Right lung (tissue), 5 donors: Measurements from ENCODE around the gene RANBP3. TPM values are rescaled to one million over a fixed set of nuclear protein-coding genes. Genes with fewer than 3 reads are reported as not detected.

Experiments
- DNase-seq, 2 donors: peaks; one replicate each; pipeline ENCODE4 v3.0.0-alpha.2; 2013
- polyA plus RNA-seq, 5 donors: library from polyadenylated mRNA; unstranded; fragments of 120-200 nt; gene quantifications; one replicate each; pipeline versions ENCODE4 v1.2.1 to v1.2.3, GENCODE V29; 2013; ENCODE audit warnings: inconsistent platforms in 1 of 5, low replicate concordance in 1 of 5; ENCODE audit not compliant: insufficient read length in 5 of 5, insufficient read depth in 1 of 5

RANBP3 gene
- polyA plus RNA-seq, 5 donors = 69.8 to 83.0 (median 72.9) TPM

DNA sequence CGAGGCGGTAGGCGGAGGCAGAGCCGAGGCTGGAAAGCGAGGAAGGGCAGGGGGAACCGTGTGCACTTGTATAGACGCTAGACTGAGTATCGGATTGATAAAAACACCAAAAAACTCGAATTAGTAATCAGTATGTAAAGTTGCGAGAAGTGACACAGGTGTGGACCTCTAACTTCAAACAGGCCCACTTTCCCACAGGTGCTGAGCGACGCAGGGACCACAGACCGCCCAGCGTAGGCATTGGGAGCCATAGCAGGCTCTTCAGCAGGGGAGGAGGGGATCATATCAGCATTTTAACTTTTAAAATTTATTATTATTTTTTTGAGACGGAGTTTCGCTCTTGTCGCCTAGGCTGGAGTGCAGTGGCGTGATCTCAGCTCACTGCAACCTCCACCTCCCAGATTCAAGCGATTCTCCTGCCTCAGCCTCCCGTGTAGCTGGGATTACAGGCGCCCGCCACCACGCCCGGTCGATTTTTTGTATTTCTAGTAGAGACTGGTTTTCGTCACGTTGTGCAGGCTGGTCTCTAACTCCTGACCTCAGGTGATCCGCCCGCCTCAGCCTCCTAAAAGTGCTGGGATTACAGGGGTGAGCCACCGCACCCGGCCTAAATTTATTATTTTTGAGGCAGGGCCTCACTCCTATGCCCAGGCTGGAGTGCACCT lies 72.7 kb downstream of the RANBP3 start:
- DNase-seq = no peak

DNA sequence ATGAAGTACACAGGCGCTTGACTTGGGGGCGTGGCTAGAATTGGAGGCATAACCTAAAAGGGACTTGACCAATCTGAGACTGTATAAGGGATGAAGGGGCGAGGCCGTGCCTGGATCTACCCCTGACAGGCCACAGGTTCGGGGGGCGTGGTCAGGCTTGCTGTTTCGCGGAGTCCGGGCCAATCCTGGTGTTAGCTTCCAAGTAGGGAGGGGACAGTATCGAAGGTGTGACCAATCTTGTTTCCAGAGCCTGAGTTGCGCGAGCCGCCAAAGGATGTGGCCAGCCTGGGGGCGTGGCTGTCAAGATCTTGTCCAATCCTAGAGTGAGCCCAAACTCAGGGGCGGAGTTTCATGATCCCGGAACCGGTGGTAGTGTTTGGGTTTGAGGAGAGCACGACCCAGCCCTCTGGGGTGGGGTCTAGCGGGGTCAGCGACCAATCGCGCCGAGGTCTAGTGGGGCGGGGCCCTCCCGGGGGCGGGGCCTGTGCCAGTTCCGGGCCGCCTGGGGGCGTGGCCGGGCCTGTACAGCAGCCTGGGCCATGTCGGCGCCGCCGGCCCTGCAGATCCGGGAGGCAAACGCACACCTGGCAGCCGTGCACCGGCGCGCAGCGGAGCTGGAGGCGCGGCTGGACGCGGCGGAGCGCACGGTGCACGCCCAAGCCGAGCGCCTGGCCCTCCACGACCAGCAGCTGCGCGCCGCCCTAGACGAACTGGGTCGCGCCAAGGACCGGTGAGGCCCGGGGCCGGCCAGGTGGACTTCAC lies 73.4 kb downstream of the RANBP3 start, which contains the start of gene VMAC:
VMAC (plus strand) TSS at position 521 of the 762 bp plus-strand sequence; CDS start at position 540, 19 bp downstream.
- DNase-seq = peak in 1 of 2 donors; percentile 100

DNA sequence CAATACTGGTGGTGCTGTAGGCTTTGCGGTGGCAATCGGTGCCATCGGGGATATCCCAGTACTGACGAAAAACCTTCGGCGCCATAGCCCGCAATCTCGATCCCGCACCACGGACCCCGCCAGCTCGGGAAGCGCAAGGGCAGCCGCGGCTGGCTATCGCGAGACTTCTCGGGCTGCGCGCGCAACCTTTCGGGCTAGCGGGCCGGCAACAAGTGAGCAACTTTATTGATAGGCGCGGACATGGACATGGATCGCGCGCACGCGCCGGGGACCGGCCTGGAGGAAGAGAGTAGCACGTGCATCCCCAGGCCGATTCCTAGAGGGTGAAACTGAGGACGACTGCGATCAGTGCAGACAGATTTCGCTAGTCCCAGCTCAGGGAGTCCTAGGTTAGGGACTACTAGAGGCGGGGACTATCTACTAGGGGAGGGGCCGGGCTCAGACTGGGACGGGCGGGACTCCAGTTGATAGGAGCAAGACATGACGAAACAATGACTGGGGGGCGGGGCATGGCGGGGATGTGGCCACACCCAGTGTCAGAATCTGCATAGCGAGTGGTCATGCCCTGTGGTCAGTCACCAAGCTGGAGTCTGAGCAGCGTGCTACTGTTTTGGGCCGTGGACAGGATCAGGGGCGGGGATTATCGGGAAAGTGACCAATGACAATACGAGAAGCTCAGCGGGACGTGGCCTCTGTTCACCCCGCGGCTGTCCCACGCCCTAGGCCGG lies 74.2 kb downstream of the RANBP3 start, which contains the start of gene NDUFA11:
NDUFA11 (minus strand) TSS at position 167 of the 728 bp plus-strand sequence; CDS start at position 85, 82 bp downstream.
- peak; percentile 98 to 99 for DNase-seq

DNA sequence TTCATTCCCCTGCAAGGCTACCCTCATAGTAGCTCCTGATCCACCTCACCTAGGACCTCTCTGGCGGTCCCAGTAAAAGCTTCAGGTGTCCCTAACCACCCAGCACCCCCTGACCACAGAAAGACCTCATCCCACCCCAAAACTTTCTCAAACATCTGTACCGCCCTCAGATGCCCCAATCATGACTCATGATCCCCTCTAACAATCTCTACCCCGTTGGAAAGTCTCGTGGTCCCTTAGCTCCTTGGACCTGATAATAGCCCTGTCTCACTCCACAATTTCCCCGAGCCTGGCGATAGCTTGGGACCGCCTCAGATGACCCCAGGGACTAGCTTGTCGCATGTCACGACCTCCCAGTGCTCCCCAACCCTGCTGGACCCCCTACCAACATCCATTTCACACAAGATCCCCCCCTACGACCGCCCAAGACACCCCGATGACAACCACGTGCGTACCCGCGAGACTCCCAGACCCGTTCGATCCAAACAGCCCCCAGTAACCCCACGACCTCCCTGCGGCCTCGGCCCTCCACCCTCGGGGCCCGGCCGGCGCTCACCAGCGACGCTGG lies 74.8 kb downstream of the RANBP3 start:
- DNase-seq = no peak

DNA sequence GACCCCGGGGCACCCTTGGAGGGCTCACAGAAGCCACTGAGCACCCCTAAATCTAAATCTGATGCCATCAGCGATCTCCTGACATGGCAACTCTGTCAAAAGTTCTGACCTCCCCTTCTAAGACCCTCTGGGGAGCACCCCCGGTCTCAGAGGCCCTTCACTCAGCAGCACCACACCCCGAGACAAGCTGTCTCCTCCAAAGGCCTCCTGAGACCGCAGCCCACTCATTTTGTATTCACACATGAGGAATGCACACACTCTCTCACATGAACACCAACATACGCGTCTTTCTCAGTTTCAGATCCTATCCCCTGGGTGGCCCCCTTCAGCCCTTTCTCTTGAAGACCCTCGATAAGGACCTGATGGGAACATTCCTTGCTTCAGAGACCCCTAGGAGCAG lies 77.0 kb downstream of the RANBP3 start:
- no peak for DNase-seq

DNA sequence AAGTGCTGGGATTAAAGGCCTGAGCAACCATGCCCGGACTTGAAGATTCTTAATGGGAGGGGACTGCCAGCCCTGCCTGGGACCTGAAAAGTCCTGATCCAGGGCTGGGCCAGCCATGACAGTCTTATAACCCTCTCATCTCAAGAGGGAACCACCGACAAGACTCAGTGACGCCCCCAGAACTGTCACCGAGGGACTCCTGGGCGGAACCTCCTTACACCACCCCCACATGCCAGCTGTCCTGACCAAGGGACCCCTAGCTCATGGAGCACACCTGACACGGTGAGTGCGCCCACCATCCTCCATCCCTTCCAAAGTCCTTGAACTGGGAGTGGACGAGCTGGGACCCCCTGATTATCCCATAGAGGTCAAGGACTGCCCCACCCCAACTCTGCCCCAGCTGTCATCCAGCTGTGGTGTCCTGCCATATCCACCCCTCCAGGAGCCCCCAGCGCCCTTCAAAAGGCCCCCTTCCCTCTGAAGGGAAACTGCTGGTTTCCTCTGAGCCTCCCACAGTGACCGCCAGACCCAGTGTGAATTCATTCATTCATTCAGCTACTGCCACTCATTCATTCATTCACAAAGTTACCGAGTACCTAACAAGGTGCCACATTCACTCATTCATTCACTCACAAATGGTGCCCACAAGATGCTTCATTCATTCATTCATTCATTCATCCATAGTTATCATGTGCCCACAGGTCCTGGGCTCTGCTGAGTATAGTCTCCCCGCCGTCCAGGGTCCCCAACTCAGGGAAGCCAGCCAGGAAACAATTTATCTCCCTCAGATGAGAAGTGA lies 78.0 kb downstream of the RANBP3 start:
- DNase-seq = no peak

DNA sequence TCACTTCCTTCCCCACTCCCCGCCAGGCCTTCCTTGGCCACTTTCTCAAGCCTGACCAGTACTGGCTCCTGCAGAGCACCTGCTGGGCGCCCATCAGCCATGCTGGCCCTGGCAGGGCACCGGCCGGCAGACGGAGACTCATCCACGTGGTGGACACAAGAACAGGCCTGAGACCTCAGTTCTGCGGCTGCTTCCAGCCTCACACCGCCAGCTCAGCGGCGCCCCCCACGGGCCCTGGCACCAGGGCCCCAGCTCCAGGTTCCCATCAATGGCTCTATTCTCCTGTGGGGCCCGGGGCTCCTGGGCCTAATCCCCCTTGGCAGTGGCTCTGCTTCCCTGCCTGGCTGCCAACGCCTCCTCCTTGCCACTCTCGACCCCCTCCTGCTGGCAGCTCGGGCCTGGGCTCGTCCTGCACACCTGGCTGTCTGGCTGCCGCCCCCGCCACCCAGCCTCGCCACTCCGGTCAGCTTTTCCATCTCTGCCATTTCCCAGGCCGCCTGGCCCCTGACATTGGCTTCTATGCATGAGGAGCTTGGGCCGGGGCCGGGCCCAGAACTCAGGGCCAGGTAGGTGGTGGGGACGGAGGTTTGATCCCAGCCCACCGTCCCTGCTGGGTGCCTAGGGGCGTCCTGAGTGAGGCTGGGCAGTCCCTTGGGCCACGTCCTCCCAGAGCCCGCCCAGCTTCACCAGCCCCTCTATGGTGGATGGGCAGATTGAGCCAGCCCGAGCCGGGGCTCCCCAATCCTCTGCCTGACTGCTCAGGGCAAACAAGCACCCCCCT lies 80.6 kb downstream of the RANBP3 start:
- DNase-seq = no peak

DNA sequence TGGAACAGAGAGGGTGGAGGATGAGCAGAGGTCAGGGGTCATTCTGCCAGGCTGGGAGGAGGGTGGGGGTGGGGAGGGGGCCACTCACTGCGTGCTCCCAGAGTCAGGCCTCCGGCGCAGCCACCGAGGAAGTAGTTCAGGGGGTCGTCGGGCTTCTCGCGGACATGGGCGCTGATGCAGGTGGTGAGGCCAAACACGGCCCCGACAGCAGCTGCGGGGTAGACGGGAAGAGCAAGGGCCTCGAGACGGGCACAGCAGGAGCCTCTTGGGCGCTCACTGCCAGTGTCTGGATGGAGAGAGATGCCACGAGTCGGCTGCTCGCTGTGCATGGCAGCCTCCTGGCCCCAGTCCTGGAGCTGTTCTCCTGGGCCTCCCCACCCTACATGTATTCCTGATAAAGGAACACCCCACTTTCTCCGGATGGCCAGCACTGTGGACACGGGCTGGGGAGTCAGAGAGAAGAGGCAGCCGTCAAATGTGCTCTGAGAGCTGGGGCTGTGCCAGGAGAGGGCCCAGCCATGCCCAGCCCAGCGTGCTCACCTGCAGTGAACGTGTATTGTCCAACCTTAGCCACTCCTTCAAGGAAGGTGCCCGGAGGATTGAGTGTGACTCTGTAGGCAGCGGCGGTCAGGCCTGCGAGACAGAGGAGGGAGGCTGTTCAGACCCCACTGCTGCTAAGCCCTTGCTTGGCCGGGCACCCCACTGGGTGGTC lies 81.4 kb downstream of the RANBP3 start:
- DNase-seq = no peak

DNA sequence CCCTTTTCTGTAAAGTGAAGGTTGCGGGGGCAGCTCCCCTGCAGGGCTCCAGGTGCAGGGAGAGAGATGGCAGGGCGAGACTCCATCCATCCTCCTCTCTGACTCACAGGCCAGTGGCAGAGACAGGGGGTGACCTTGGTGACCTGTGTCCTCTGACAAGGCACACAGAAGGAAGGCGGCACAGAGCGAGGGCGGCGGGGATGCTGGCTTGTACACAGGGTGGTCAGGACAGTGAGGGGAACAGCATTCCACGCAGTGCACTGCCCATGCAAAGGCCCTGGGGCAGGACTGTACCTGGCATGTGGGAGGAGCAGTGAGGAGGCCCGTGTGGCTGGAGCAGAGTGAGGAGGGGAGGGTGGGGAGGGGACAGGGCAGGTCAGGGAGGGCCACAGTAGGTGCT lies 82.0 kb downstream of the RANBP3 start:
- DNase-seq = no peak

DNA sequence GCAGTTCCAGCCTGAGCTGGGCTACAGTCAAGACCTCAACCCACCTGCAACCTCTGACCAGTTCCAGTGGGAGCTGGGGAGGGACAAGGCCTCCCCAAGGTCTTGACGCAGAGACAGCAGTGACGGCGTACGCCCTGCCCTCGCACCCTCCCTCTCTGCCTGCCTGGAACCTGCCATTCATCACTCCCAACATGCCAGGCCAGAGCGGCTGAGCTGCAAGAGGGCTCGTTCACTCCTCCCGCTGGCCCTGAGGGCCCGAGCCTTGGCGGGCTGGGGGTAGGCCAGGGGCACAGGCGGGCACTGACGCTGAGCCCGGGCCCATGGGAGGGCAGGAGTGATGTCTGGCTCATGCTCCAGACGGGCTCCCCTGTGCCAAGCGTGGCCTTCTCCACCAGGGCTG lies 82.5 kb downstream of the RANBP3 start:
- DNase-seq = no peak

DNA sequence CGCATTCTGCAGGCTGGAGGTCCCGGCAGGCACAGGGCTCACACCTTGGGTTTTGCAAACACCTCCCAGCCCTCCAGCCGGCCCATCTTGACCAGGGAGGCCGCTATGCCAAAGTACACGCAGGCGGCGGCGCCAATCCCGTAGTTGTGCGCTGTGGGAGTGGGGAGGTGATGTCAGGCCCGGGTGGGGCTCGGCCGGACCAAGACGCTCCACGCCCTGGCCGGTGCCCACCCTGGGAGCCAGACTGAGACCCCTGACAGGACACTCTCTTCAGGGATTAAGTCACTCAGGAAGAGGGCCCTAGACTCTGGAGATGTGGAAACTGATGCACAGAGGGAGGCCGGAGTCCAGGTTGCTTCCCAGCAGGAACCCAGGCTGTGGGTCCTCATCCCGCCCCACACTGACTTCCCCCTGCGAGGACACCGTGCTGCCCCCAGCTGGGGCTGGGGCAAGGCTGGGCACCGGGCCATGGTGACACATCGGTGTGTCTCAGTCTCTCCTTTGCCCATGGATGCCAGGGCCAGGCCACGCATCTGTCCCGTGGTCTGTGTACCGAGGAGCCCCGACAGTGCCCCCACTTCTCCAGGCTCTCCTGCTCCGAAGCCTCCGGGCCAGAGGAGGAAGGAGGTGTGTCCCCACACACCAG lies 83.1 kb downstream of the RANBP3 start:
- DNase-seq = no peak

DNA sequence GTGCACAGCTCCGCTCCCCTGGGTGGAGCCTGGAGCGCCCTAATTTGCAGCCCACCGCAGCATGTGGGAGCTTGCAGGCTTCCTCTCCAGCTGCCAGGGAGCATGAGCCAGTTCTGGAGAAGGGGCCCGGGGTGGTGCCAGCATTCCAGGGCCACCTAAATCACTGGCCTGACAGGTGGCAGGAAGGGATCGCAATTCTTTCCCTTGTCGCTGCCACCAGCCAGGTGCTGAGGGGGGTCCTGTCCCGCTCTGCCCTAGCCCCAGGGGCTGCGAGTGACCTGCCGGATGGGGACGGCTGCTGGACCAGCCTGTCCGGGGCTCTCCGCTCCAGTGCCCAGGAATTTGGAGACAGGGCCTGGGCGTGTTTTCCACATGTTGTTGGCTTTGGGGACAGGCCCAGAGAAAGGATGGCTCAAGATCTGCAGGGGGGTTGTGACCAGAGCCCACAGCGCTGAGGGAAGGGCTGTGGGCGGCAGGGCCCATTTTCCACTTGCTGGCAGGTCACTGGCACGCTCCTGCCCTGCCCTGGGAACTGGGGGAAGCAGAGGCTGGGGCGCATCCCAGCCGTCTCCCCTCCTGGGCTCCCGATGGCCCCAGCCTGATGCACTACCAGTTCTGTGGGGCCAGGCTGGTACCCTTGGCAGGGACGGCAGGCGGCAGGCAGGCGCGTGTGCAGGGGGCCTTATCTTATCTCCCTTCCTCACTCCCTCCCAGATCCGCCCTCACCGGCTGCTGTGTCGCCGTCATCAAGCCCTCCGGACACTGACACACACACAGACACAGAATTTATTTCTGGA lies 83.8 kb downstream of the RANBP3 start:
- DNase-seq = no peak

DNA sequence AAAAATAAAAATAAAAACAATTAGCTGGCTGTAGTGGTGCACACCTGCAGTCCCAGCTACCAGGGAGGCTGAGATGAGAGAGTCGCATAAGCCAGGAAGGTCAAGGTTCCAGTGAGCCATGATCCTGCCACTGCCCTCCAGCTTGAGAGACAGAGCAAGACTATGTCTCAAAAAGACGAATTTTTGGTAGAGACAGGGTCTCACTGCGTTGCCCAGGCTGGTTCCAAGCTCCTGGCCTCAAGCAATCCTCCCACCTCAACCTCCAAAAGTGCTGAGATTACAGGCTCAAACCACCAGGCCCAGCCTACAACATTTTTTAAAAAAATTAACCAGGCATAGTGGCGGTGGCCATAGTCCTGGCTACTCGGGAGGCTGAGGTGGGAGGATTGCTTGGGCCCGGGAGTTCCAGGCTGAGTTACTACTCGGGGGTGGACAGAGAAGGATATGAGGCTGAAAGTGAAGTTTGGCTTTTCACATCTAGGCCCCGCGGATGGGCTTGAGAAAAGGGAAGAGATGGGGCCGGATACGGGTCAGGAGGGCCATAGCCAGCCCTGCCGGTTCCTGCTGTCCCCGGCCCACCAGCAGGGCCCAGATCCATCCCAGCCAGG lies 84.5 kb downstream of the RANBP3 start:
- DNase-seq = no peak

DNA sequence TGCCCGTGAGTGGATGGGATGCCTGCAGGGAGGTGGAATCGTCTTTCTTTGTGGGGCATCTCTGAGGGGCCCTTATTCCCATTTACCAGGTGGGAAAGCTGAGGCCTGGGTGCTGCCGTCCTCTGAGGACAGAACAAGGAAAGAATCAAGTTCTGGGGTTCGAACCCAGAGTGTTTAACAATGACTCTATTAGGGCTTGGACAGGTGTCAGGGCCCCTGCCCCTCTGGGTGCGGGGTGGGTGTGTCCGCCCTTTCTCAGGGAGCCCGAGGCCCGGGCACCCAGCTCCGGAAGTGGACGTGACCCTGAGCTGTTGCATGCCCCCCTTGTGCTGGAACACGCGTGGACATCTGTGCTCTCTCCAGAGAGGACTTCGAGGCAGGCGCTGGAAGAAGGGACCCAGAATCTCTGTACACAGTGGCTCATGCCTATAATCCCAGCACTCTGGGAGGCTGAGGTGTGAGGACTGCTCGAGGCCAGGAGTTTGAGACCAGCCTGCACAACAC lies 85.1 kb downstream of the RANBP3 start:
- DNase-seq = no peak

DNA sequence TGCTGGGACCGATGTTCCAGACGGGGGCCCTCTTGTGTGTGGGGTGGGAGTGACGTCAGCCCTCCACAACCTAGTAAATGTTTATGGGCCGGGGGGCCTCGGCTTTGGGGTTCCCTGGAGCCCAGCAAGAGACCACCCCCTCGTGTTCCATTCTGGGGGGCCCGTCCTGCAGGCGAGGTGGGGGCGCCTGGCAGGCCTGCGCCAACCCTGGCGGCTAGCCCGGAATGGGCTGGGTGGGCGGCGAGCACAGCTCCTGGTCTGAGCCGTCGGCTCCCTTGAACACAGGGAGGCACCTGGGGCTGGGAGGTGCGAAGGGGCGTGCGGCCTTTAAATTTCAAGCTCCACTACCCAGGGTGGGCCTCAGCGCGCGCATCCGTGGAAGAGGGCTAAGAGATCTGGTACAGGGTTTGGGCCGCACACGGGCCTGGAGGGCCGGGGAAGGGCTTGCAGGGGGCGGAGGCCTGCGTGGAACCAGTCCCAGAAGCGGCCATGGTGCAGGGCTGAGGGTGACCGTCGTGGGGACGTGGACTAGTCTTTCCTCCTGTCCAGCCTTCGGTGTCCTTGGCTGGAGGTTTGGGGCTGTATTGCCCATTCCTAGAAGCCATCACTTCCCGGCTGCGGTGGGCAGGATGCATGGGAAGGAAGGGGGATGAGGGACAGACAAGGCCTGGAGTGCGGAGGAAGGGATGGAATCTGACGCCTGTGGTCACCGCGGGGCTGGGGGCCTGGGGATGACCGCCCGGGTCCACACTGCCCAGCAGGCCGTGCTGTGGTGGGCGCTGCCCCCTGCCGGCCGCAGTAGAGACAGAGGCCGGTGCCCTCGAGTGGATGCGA lies 85.8 kb downstream of the RANBP3 start:
- peak in 1 of 2 donors; percentile 32 for DNase-seq

DNA sequence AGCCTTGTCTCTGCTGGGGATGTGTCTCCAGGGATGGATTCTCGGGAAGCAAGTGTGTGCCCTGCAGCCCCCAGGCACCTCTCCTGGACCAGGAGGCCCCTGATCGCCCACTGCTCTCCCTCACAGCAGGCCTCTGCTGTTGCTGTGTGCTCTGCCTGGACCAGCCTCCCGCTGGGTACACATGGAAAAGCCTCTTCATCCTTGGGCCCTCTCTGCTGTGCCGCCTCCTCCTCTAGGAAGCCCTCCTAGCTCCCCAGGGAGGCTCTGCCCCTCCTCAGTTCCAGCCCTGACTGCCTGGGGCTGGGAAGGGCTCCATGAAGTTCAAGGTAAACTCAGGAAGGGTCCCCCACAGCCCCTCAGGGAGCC lies 86.4 kb downstream of the RANBP3 start:
- no peak for DNase-seq

DNA sequence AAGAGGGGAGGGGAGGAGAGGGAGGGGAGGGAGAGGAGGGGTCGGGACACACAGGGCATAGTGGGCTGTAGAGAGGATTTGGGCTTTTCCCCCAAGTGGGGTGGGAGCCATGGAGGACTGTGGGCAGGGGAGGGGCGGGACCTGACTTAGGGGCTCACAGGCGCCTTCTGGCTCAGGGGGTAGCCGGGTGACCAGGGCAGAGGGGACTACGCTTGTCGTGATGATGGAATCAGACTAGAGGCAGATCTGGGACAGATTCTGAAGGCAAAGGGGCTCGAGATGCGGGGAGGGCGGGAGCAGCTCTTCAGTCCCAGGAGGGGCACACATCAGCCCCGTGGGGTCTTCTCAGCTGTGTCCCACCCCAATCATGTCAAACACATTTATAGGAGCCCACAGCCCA lies 87.8 kb downstream of the RANBP3 start:
- no peak for DNase-seq
